HG03469 (cell line): ENCODE data around the gene NMS.
"Not testable (repeated sequence)": the region's sequence is repeated elsewhere in the genome, so short reads cannot be mapped to it uniquely, and the experiment has no call there.

Experiments used
- ATAC-seq: cut with Tn5 transposase; IDR thresholded peaks from one replicate; pipeline ENCODE4 v1.9.1; 2021; ENCODE audit warnings: mild to moderate bottlenecking, moderate library complexity, moderate number of reproducible peaks; ENCODE audit not compliant: unreplicated experiment

NMS gene, protein sequence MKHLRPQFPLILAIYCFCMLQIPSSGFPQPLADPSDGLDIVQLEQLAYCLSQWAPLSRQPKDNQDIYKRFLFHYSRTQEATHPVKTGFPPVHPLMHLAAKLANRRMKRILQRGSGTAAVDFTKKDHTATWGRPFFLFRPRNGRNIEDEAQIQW

DNA sequence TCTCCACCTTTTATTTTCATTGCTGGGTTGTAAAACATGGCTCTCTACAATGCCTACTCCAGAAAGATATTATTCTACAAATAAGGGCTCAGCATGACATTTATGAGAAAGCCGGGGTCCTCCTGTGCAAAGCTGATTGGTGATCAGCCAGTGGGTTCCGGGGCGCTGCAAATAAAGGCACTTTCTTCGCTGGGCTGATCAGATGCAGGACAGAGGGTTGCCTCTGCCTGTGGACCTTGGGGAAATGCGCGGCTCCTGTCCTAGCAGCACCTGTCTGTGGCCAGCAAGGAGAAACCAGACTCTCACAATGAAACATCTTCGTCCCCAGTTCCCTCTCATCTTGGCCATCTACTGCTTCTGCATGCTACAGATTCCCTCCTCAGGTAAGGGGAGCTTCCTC, at the start of gene NMS:
Gene NMS, plus strand, starts transcription at position 301 of the 400 bp plus-strand sequence. Its CDS starts 7 bp downstream, at position 308.
- ATAC-seq: no peak

DNA sequence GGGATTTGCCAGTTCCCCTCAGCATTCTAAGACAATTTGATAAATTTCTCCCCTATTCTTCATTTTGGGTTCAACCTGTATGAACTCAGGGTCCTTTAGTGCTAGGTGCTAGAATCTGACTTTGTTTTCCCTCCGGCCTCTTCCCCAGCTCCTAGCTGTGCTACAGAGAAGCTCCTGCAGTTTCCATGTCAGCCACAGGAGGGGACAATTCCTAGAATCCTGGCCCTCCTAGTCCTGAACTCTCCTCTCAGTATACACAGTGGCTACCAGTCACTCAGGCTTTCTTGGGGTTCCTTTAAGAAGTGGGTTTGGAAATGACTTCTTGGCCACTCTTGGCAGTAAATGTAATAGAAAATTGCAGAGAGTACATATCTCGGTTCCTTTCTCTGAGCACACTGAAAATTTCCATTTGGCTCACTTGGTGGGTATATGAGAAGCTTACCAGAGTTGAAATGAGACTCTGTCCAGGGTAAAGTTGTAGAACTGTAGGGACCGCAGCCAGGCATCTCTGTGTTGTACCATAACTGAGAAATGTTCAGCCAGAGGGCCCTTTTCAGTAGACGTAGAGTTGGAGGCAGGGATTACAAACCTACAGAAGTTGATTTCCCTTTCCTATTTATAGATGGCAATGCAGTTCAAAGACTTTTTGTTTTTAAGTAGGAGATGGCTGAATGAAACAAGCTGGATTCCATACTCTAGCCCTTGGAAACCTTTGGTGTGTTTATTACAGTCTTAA, 47.8 kb upstream of the NMS start:
- ATAC-seq: no peak

DNA sequence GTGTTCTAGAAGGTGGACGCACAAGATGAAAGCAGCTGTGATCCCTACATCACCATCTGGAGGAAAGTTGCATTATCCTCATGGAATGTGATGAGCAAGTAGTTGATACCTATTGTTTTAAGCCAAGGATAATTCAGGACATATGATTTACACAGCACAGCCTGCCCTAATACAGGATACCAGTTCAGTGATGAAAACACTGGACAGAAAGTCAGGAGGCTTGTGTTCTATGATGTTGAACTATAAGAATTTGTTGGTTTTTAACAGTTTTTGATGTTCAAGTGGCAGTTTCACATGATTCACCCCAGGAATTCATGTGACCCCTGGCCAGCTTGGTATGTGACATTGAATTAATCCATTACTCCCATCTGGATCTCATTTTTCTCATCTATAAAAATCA, 46.7 kb upstream of the NMS start:
- no peak for ATAC-seq

DNA sequence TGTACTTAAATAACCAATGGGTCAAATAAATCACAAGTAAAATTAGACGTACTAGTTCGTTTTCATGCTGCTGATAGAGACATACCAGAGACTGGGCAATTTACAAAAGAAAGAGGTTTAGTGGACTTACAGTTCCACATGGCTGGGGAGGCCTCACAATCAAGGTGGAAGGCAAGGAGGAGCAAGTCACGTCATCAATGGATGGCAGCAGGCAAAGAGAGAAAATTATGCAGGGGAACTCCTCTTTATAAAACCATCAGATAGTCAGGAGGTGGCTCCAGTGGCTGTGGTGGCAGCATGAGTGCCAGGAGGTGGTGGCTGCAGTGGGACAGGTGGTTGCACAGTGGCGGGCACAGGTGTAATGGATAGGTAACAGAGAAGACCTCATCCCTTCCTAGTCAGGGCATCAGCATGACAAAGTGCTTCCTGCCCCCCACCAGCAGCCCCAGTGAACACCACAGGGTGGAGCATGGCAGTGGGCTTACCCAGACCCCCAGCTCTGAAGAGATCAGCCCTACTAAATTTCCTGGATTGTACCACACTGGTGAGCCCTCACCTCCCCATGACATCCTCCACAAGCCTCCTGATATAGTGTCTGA, 45.9 kb upstream of the NMS start:
- ATAC-seq: no peak

DNA sequence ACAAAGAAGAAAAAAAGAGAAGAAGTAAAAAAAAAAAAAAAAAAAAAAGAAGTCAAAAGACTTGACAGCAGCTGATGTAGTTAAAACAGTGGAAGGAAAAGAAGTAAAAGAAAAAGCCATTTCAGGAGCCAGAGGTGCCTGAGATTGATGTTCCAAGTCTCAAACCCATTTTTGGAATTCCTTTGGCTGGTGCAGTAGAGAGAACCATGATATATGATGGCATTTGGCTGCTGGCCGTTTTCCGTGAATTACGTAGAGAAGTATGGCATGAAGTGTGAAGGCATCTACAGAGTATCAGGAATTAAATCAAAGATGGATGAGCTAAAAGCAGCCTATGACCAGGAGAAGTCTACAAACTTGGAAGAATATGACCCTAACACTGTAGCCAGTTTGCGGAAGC, 45.2 kb upstream of the NMS start:
- ATAC-seq: no peak

DNA sequence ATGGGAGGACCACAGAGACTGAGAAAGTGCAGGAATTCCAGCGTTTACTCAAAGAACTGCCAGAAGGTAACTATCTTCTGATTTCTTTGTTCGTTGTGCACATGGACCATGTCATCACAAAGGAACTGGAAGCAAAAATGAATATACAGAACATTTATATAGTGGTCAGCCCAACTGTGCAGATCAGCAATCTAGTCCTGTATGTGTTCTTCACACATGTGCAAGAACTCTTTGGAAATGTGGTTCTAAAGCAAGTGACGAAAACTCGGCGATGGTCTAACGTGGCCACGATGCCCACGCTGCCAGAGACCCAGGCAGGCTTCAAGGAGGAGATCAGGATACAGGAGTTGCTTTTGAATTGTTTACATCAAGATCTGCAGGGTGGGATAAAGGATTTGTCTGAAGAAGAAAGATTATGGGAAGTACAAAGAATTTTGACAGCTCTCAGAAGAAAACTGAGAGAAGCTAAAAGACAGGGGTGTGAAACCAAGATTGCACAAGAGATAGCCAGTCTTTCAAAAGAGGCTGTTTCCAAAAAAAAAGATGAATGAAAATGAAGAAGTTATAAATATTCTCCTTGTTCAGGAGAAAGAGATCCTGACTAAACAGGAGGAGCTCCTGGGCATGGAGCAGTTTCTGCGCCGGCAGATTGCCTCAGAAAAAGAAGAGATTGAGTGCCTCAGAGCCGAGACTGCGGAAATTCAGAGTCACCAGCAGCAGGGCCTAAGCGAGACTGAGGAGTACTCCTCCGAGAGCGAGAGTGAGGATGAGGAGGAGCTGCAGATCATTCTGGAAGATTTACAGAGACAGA, 44.5 kb upstream of the NMS start:
- ATAC-seq: no peak

DNA sequence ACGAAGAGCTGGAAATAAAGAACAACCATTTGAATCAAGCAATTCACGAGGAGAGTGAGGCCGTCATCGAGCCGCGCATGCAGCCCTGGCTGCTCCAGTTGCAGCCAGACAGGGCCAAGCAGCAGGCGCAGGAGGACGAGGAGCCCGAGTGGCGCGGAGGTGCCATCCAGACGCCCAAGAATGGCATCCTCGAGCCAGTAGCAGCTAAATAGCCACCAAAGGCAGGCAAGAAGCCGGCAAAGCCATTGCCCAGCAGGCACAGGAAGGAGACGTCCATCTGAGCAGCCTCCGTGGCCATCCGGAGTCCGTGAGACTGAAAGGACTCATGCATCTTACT, 43.9 kb upstream of the NMS start:
- ATAC-seq: no peak

DNA sequence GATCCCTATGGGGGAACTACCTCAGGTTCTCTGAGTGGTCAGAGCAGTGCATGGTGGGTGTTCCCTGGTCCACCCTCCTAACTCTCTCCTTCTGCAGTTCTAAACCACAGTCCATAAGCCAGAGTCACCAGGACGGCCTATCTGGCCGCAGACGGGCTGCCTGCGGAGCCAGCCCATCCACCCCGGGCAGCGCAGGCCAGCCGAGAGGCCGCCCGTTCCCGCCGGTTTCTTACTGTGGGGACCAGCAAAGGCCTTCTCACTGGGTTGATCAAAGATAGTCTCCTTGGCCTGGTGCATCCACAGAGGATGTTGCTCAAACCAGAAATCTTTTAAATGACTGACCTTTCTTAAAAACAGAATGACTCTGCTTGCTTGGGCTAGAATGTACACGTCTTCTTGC, 43.2 kb upstream of the NMS start:
- no peak for ATAC-seq

DNA sequence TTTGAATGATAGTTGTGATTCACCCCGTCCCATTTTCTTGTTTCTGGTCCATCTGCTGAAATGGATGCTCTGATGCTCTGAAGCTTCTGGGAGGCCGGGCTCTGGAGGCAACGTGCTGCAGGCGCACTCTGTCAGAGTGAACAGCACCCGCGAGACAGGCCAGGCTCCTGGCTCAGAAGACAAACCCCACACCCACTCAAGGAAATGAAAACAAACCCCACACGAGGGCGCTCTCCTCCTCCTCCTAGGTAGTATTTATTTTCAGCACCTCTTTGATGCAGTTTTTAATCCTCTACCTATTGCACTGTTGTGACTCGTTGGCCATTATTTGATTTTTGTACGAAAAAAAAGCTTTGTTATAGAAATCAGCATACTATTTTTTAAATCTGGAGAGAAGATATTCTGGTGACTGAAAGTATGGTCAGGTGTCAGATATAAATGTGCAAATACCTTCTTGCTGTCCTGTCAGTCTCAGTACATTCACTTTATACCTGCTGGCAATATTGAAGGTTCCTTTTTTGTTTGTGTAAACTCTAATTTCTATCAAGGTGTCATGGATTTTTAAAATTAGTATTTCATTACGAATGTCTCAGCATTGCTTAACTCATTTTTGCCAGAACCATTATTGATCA, 42.5 kb upstream of the NMS start:
- no peak for ATAC-seq

DNA sequence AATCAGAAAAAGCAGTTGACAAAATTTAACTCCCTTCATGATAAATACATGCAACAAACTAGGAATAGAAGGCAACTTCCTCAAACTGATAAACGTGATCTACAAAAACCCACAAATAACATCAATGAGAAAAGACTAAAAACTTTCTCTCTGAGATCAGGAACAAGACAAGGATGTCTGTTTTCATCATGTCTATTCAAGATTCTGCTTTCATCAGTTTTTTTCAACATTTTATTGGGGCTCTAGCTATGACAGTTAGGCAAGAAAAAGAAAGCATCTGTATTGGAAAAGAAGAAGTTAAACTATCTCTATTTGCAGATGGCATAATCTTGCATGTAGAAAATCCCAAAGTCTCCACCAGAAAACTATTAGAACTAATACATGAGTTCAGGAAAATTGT, 40.6 kb upstream of the NMS start:
- ATAC-seq: no peak

DNA sequence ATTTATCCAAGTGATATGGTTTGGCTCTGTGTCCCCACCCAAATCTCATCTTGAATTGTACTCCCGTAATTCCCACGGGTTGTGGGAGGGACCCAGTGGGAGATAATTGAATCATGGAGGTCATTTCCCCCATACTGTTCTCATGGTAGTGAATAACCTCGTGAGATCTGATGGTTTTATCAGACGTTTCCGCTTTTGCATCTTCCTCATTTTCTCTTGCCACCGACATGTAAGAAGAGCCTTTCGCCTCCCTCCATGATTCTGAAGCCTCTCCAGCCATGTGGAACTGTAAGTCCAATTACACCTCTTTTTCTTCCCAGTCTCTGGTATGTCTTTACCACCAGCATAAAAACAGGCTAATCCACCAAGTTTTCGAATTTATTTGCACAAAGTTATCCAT, 32.5 kb upstream of the NMS start:
- no peak for ATAC-seq

DNA sequence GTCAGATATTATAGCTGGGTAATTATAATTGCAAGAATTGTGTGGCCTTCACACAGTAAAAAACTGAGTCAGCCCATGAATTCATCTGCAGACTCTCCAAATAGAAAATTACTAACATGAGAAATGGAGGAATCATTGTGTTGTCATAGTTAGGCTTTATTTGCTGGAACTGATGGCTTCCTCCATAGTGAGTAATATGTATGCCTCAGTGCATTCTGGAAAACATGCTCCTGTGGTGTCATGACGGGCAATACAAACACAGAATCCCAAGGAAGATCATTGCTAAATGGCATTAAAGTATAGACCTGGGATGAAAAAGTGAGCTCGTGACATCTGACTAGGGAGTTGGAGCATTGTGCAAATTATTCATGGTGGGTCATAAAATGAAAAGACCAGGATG, 23.6 kb upstream of the NMS start:
- no peak for ATAC-seq

DNA sequence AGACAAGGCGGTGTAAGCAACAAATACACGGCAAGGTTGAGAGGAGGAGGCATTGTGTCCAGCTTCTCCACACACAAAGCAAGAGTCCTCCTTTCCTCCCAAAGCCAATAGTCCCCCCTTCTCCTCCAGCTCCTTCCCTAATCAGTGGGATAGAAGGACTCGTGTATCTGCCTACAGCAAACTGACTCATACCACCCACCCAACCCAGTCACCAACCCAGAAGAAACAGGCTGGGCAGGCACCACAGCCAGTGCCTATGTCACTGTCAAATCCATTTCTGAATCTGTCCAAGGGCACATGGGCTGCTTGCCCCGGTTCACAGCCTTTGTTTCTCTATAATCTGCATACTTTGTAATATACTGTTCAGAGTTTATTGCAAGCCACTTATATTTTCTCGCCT, 19.2 kb upstream of the NMS start:
- ATAC-seq: no peak

DNA sequence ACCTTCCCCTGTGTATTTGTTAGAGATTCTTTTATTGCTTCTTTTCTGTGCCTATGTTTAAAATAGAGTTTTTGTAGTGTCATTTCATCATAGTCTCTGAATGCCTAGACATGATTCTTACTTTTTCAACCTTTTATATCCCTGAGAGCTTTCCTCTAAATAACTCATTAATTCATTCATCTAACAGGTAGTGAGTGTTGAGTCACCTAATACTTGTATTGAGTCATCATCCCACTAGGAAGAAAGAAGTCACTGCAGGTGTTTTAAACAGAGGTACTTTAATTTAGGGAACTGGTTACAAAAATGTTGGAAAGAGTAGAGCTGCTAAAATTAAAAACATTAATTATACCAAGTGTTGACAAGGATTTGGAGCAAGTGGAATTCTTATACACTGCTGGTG, 18.5 kb upstream of the NMS start:
- no peak for ATAC-seq

DNA sequence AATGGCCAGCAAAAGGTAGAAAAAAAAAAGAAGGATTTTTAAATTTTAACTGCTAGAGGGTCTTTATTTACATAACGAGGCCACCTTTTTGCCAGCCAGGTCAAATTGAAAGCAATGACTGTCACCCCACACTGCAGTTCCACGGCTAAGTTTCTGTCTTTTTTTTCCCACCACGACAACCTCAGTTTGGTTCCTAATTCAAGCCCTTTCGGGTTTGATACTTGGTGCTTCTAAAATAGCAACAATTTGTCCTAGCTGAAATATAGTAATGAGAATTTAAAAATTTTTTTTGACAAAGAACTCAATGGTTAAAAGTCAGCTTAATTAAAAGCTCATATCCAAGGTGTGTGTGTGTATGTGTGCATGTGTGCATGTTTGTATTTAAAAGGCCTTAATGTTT, 16.4 kb upstream of the NMS start:
- no peak for ATAC-seq

DNA sequence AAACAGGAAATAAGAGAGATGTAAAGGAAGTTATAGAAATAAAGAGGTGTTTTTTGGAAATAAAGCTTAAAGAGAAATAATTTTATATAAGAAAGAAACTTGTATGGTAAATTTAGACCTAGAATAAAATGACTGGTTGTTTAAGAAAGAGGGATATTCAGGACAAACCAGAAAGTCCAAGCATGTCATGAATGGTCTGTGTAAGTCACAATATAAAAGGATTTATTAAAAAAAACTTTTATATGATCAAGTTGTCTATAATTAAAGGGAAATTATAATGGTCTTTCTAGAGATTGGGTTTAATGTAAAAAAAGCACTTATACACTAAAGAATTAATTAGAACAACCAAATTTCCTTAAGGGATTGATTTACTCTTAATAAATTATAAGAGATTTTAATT, 13.9 kb upstream of the NMS start:
- not testable (repeated sequence) for ATAC-seq

DNA sequence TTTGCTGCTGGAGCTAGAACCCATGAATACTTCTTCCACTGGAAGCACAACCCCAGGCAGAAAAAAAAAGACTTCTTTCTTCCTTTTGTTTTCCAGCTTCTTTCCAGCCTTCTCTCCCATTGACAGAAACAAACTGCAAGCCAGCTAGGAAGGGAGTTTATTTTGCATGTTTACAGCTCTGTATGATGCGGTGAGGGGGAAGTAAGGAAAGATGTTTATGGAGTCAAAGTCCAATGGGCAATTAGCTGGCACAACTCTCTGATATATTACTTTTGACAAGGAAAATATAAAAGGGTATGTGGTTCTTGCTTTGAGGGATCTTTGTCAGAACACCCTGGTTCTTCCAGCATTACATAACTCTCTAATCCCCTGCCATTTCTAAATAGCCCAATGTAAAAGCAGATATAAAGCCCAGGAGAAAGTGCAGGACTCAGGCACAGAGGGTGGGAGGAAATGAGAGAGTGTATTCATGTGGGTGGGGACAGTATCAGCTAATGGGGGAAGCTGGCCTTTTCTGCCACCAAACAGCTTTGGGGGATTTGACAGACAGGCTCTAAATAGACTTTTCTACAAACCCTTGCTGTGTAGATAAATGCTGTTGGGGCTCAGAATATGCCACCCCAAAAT, 9.3 kb upstream of the NMS start:
- no peak for ATAC-seq

DNA sequence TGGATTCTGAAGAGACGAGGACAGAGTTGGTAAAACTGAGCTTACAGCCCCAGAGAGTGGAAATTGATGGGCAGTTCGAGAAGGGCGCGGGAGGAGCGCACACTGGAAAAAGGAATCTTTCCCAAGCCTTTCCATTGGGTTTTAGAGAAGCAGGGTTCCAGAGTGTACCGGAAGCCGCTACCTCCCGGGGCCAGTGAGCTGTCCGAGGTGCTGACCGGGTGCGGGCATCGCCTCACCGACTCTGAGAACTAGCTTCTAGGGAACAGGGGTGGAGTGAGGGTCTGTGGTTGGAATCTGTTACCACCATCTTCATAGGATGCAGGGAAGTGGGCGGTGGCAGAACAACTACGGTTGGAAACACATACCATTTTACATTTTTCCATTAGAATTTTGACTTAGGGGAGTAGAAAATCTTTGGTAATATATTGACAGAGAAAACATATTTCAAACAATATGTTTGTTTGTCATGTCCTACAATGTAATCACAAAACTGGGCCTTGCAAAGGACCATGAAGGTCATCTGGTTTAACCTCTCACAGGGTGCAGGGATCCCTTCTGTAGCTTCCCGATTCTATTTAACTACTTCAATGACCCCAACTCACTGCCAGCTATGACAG, 724 bp downstream of the NMS start:
- no peak for ATAC-seq

DNA sequence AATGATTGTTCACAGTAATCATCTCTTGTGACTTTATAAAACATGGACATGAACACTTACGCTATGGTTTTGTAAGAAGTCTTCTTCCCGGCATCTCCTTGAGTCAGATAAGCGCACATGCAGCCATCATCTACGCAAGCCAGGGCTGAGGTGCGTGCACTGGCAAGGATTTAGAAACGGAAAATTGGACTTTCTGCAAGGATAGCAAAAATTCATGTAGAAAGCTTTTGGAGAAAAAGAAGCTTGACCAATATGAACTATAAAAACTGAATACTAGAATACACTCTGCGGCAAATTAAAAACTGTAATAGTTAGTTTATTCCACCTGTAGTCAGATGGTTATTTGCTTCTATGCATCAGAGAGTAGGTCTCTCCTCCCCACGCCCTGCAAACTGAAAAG, 6.3 kb downstream of the NMS start:
- ATAC-seq: no peak

DNA sequence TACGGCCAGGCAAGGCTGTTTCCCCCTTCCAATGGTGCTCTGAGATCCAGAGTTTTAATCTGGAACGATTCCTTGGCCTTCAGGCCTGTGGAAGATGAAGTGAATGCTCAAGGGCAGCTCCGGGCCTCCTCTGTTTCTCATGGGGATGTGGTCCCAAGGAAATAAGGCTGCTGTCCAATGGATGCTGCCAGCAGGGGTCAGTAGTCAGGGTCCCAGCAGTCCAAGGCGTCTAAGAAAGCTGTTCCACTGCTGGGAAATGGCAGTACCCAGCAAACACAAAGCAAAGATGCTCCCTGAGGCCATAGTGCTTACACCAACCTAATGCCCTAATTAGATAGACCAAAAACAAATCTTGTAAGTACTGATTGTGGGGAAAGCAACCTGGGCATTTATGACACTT, 12.5 kb downstream of the NMS start:
- no peak for ATAC-seq

DNA sequence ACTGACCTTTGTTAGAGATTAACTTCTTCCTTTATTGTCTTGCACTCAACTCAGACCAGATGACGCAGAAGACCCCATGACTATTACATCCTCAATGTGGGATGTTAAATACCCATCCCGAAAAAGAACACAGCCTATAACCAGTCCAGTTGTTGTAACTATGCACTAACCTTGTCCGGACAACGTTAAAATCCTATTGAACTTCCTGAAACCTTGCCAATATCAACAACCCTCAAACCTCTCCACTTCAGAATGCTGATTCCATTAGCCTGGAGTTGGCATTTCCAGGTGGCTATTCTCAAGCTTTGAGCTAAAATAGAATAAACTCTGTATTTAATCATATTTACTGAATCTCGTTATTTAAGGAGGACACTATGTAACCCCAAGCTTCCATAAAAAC, 13.6 kb downstream of the NMS start:
- ATAC-seq: no peak
